Measurements from ENCODE around the gene VGLL2. TPM values are rescaled to one million over a fixed set of nuclear protein-coding genes. Genes with fewer than 3 reads are reported as not detected.

Gene VGLL2
- polyA plus RNA-seq, 1 of the 3 experiments (the other 2 are of a cell fraction) = 0.02 TPM

- TF ChIP-seq, protein P1, sequence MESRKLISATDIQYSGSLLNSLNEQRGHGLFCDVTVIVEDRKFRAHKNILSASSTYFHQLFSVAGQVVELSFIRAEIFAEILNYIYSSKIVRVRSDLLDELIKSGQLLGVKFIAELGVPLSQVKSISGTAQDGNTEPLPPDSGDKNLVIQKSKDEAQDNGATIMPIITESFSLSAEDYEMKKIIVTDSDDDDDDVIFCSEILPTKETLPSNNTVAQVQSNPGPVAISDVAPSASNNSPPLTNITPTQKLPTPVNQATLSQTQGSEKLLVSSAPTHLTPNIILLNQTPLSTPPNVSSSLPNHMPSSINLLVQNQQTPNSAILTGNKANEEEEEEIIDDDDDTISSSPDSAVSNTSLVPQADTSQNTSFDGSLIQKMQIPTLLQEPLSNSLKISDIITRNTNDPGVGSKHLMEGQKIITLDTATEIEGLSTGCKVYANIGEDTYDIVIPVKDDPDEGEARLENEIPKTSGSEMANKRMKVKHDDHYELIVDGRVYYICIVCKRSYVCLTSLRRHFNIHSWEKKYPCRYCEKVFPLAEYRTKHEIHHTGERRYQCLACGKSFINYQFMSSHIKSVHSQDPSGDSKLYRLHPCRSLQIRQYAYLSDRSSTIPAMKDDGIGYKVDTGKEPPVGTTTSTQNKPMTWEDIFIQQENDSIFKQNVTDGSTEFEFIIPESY (IDR thresholded peaks at IDR 0.05; ENCODE audit: borderline replicate concordance, low read depth) = no peak
- TF ChIP-seq FOSL2 (IDR thresholded peaks at IDR 0.05; ENCODE audit: borderline replicate concordance, low read depth) (no peak), MXI1 (IDR thresholded peaks at IDR 0.05; ENCODE audit: low read depth, low read length) (no peak), USF2 (IDR thresholded peaks at IDR 0.05; ENCODE audit: borderline replicate concordance, low read depth, low read length) (no peak), MAX (IDR thresholded peaks at IDR 0.05; ENCODE audit: low read depth) (no peak), FOXJ3 (CRISPR knock-in tag; IDR thresholded peaks at IDR 0.05) (no peak)
Observed at GRCh38 chr6:117272032-117272866, 6.9 kb downstream of the VGLL2 start (continued).

DNA sequence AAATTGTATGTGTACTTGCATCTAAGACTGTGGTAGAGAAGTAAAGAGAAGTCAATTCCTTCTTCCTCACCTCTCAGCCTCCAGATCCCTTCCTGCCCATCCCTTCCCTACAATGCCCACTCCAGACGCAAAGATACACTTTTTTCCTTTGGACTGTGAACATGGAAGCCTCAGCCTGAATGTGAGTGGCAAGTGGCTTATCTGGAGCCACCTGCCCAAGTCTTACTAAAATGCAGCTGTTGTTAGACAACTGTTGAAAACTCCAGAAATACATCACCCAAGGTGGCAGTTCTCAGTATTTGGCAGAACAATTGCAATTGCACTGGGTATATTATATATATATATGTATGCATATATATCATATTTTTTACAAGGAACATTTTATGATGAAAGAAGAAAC lies 7.5 kb downstream of the VGLL2 start:
- TF ChIP-seq, protein P2, sequence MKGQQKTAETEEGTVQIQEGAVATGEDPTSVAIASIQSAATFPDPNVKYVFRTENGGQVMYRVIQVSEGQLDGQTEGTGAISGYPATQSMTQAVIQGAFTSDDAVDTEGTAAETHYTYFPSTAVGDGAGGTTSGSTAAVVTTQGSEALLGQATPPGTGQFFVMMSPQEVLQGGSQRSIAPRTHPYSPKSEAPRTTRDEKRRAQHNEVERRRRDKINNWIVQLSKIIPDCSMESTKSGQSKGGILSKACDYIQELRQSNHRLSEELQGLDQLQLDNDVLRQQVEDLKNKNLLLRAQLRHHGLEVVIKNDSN (IDR thresholded peaks at IDR 0.05; ENCODE audit: borderline replicate concordance, low read depth) = no peak
- TF ChIP-seq EP300 (IDR thresholded peaks at IDR 0.05; ENCODE audit: borderline replicate concordance in 1 of 2, low read depth in 1 of 2, low read length in 1 of 2) (no peak), FOSL2 (IDR thresholded peaks at IDR 0.05; ENCODE audit: borderline replicate concordance, low read depth) (no peak), EZH2phosphoT487 (IDR thresholded peaks at IDR 0.05; ENCODE audit: borderline replicate concordance, low read depth) (no peak), YY1 (IDR thresholded peaks at IDR 0.05; ENCODE audit: low read depth) (no peak), RCOR1 (IDR thresholded peaks at IDR 0.05; ENCODE audit: low read length) (no peak), GABPA (IDR thresholded peaks at IDR 0.05; ENCODE audit: low read depth) (no peak), FOXM1 (IDR thresholded peaks at IDR 0.05; ENCODE audit: low read depth) (no peak), NFIC (IDR thresholded peaks at IDR 0.05; ENCODE audit: borderline replicate concordance) (no peak), CHD2 (IDR thresholded peaks at IDR 0.05; ENCODE audit: low read length, partially characterized antibody) (no peak), RAD21 (IDR thresholded peaks at IDR 0.05; ENCODE audit: low read length) (no peak), MEF2A (IDR thresholded peaks at IDR 0.05; ENCODE audit: borderline replicate concordance, low read depth) (no peak), USF2 (IDR thresholded peaks at IDR 0.05; ENCODE audit: borderline replicate concordance, low read depth, low read length) (no peak)
- Histone ChIP-seq H3K79me2 (ENCODE audit: insufficient read depth) (no peaks in the 10 kb centered on the region), H3K4me3 (ENCODE audit: low read depth in 2 of 2, low read length in 1 of 2) (no peak overlapping the region), H3K9me3 (no peaks in the 10 kb centered on the region), H3K9me2 (no peaks in the 10 kb centered on the region), H3K27ac (ENCODE audit: low read depth in 2 of 2, low read length in 1 of 2) (no peak overlapping the region), H2AFZ (ENCODE audit: low read depth) (no peak overlapping the region), H3K9ac (no peak overlapping the region), H3K27me3 (ENCODE audit: insufficient read depth) (peaks cover 68% of the 10 kb centered on the region), H3K4me2 (no peak overlapping the region), H4K20me1 (ENCODE audit: insufficient read depth) (no peaks in the 10 kb centered on the region), H3K4me1 (ENCODE audit: control insufficient read depth in 1 of 2, insufficient read depth in 2 of 2, low read depth in 1 of 2, low read length in 1 of 2) (no peaks in the 10 kb centered on the region), H3F3A (replicated peaks; ENCODE audit: insufficient read depth) (no peaks in the 10 kb centered on the region), H3K36me3 (replicated peaks in 1 of 2; ENCODE audit: control insufficient read depth in 1 of 2, insufficient read depth in 2 of 2, low read length in 1 of 2) (no peaks in the 10 kb centered on the region)
- no peak for DNase-seq
- ChIA-PET CTCF (no interaction called here), POLR2A (no interaction called here)
- WGBS (ENCODE audit: low lambda C conversion rate) = 10% methylated on average over 1 of the region's 1 CpG
